GM21619 (cell line): ENCODE data around the gene PCLO.
"Not testable (repeated sequence)": the region's sequence is repeated elsewhere in the genome, so short reads cannot be mapped to it uniquely, and the experiment has no call there.

Experiments used
- ATAC-seq: cut with Tn5 transposase; IDR thresholded peaks from one replicate; pipeline ENCODE4 v1.9.1; 2021; ENCODE audit not compliant: unreplicated experiment

The PCLO gene

GRCh38 chr7:82965088-82966036 is 197.3 kb downstream of the PCLO start:
- no peak for ATAC-seq

GRCh38 chr7:82964150-82964882 is 198.4 kb downstream of the PCLO start:
- no peak for ATAC-seq

- no peak for ATAC-seq
Observed at GRCh38 chr7:82961240-82961639, 201.4 kb downstream of the PCLO start.

- no peak for ATAC-seq
Observed at GRCh38 chr7:82959528-82959927, 203.2 kb downstream of the PCLO start.

GRCh38 chr7:82957521-82957920 is 205.2 kb downstream of the PCLO start:
- ATAC-seq = no peak

- ATAC-seq = no peak
Observed at GRCh38 chr7:82953324-82954027, 209.2 kb downstream of the PCLO start.

- ATAC-seq = no peak
Observed at GRCh38 chr7:82950436-82950835, 212.2 kb downstream of the PCLO start.

- no peak for ATAC-seq
Observed at GRCh38 chr7:82945480-82945879, 217.2 kb downstream of the PCLO start.

GRCh38 chr7:82945056-82945455 is 217.6 kb downstream of the PCLO start:
- ATAC-seq = no peak

- no peak for ATAC-seq
Observed at GRCh38 chr7:82932516-82932915, 230.2 kb downstream of the PCLO start.

GRCh38 chr7:82926477-82926876 is 236.2 kb downstream of the PCLO start:
- ATAC-seq = no peak

- ATAC-seq = no peak
Observed at GRCh38 chr7:82925331-82925730, 237.4 kb downstream of the PCLO start.

- ATAC-seq = no peak
Observed at GRCh38 chr7:82906502-82906901, 256.2 kb downstream of the PCLO start.

GRCh38 chr7:82904871-82905270 is 257.8 kb downstream of the PCLO start:
- ATAC-seq = no peak

GRCh38 chr7:82901098-82901497 is 261.6 kb downstream of the PCLO start:
- not testable (repeated sequence) for ATAC-seq

- no peak for ATAC-seq
Observed at GRCh38 chr7:82897500-82897899, 265.2 kb downstream of the PCLO start.

- not testable (repeated sequence) for ATAC-seq
Observed at GRCh38 chr7:82894341-82894740, 268.3 kb downstream of the PCLO start.

GRCh38 chr7:82886324-82886723 is 276.4 kb downstream of the PCLO start:
- no peak for ATAC-seq

GRCh38 chr7:82865856-82866255 is 296.8 kb downstream of the PCLO start:
- no peak for ATAC-seq

- no peak for ATAC-seq
Observed at GRCh38 chr7:82859106-82859850, 303.4 kb downstream of the PCLO start.

- ATAC-seq = no peak
Observed at GRCh38 chr7:82851121-82851520, 311.6 kb downstream of the PCLO start.
